Measurements from ENCODE around the gene FUT2.

DNA sequence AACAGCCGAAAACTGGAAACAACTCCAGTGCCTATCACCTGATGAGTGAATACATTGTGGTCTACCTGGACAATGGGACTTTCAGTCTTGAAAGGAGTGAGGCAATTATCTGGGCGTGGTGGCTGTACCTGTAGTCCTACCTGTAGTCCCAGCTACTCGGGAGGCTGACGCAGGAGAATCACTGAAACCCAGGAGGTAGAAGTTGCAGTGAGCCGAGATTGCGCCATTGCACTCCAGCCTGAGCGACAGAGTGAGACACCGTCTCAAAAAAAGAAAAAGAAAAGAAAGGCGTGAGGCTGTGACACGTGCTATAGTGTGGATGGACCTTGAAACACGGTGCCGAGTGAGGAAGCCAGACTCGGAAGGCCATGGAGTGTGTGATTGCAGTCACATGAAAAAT is 18.9 kb upstream of the FUT2 start:
- no peak for TF ChIP-seq POLR2A (IDR thresholded peaks at IDR 0.05; ENCODE audit: low read length)
- TF ChIP-seq GATA1 (IDR thresholded peaks at IDR 0.05; ENCODE audit: low read depth, low read length): no peak

All from erythroblast (primary cell).